OCI-LY3 (cell line): Measurements from ENCODE around the gene POLG2.

ENCODE experiments used
- CTCF ChIP-seq: fragments of 200-600, 300-600 bp; sonication (generic); IDR thresholded peaks from 2 replicates; pipeline ENCODE4 v1.5.1; 2014; ENCODE audit warnings: antibody characterized with exemption, low read length, low read depth
- EZH2phosphoT487 ChIP-seq: fragments of 200-600 bp; shearing (Covaris generic); IDR thresholded peaks from 2 replicates; pipeline ENCODE4 v1.6.1; 2018; ENCODE audit warnings: antibody characterized with exemption, mixed run types, low read depth

DNA sequence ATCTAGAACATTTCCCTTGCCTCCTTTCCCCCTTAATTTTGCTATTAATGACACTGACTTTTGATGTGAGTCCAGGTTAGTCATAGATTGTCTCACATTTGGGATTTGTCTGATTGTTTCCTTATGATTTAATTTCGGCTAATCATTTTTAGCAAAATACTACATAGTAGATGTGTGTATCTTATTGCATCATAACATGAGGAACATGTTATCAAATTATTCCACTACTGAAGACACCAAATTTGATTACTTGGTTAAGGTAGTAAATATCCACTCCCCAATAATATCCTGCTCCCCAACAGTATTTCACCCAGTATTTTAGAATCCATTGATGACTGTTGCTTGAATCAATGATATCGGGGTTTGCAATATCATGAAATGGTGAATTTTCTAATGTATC is 2.7 kb downstream of the POLG2 start:
- TF ChIP-seq CTCF, result no peak
- TF ChIP-seq EZH2phosphoT487, result no peak
